H9 (cell line): ENCODE data around the gene PLD5. TPM values are rescaled to one million over a fixed set of nuclear protein-coding genes. Genes with fewer than 3 reads are reported as not detected.

Experiments used
- DNase-seq: peaks from one replicate; pipeline ENCODE4 v3.0.0-alpha.2; 2017
- H2AFZ ChIP-seq: one replicate; pipeline ENCODE4 v1.6.1; 2013; ENCODE audit warnings: mild to moderate bottlenecking, low read length, control low read depth, moderate library complexity
- H2AK5ac ChIP-seq: 2 replicates; pipeline ENCODE4 v1.6.1; 2013; ENCODE audit warnings: low read length, control low read depth, mixed read lengths; ENCODE audit not compliant: insufficient read length
- H2BK120ac ChIP-seq: one replicate; pipeline ENCODE4 v1.6.1; 2013; ENCODE audit warnings: low read depth, mild to moderate bottlenecking, low read length, control low read depth, inconsistent platforms; ENCODE audit not compliant: poor library complexity, severe bottlenecking
- H2BK12ac ChIP-seq: 2 replicates; pipeline ENCODE4 v1.6.1; 2013; ENCODE audit warnings: low read length, control low read depth, mixed read lengths, low read depth; ENCODE audit not compliant: insufficient read length
- H2BK15ac ChIP-seq: 2 replicates; pipeline ENCODE4 v1.6.1; 2013; ENCODE audit warnings: low read depth, low read length, control low read depth
- H2BK20ac ChIP-seq: one replicate; pipeline ENCODE4 v1.6.1; 2013; ENCODE audit warnings: low read depth, mild to moderate bottlenecking, low read length, control low read depth, inconsistent platforms; ENCODE audit not compliant: poor library complexity, severe bottlenecking
- H2BK5ac ChIP-seq: 2 replicates; pipeline ENCODE4 v1.6.1; 2013; ENCODE audit warnings: low read length, control low read depth, mixed read lengths; ENCODE audit not compliant: insufficient read length
- H3K14ac ChIP-seq: 2 replicates; pipeline ENCODE4 v1.6.1; 2013; ENCODE audit warnings: low read length, control low read depth; ENCODE audit not compliant: insufficient read depth
- H3K18ac ChIP-seq: 2 replicates; pipeline ENCODE4 v1.6.1; 2013; ENCODE audit warnings: low read depth, mild to moderate bottlenecking, mixed read lengths, low read length, control low read depth; ENCODE audit not compliant: insufficient read length
- H3K23ac ChIP-seq: 2 replicates; pipeline ENCODE4 v1.6.1; 2013; ENCODE audit warnings: low read length, control low read depth, mixed read lengths, low read depth; ENCODE audit not compliant: insufficient read length
- H3K23me2 ChIP-seq: 2 replicates; pipeline ENCODE4 v1.6.1; 2013; ENCODE audit warnings: low read depth, mild to moderate bottlenecking, mixed read lengths, low read length, control low read depth; ENCODE audit not compliant: insufficient read length, poor library complexity, severe bottlenecking
- H3K27ac ChIP-seq: 2 replicates; pipeline ENCODE4 v1.5.1; 2013; ENCODE audit warnings: low read length, control low read depth, mixed read lengths, low read depth; ENCODE audit not compliant: insufficient read length
- H3K27me3 ChIP-seq: 2 replicates; pipeline ENCODE4 v1.6.1; 2013; ENCODE audit warnings: low read length, control low read depth, inconsistent platforms; ENCODE audit not compliant: insufficient read depth
- H3K4ac ChIP-seq: 2 replicates; pipeline ENCODE4 v1.6.1; 2013; ENCODE audit warnings: low read depth, mild to moderate bottlenecking, control low read depth, inconsistent platforms, low read length, moderate library complexity
- H3K4me1 ChIP-seq: 2 replicates; pipeline ENCODE4 v1.6.1; 2013; ENCODE audit warnings: low read length, control low read depth, inconsistent platforms; ENCODE audit not compliant: insufficient read depth
- H3K4me2 ChIP-seq: 2 replicates; pipeline ENCODE4 v1.6.1; 2013; ENCODE audit warnings: low read length, control low read depth, mixed read lengths; ENCODE audit not compliant: insufficient read length, insufficient read depth
- H3K56ac ChIP-seq: 2 replicates; pipeline ENCODE4 v1.6.1; 2013; ENCODE audit warnings: low read depth, mild to moderate bottlenecking, mixed read lengths, low read length, control low read depth; ENCODE audit not compliant: insufficient read length
- H3K79me1 ChIP-seq: 2 replicates; pipeline ENCODE4 v1.6.1; 2013; ENCODE audit warnings: low read depth, mild to moderate bottlenecking, moderate library complexity, low read length, control low read depth, inconsistent platforms; ENCODE audit not compliant: insufficient read depth, poor library complexity, severe bottlenecking
- H3K79me2 ChIP-seq: 2 replicates; pipeline ENCODE4 v1.6.1; 2013; ENCODE audit warnings: low read length, control low read depth, inconsistent platforms; ENCODE audit not compliant: insufficient read depth
- H3K9ac ChIP-seq: 2 replicates; pipeline ENCODE4 v1.6.1; 2013; ENCODE audit warnings: low read length, control low read depth, mixed read lengths; ENCODE audit not compliant: insufficient read length; ENCODE audit errors: extremely low read depth
- H3K9me3 ChIP-seq: one replicate; pipeline ENCODE4 v1.6.1; 2013; ENCODE audit warnings: low read depth, low read length, inconsistent platforms; ENCODE audit not compliant: control insufficient read depth
- H3T11ph ChIP-seq: one replicate; pipeline ENCODE4 v1.6.1; 2013; ENCODE audit warnings: mild to moderate bottlenecking, low read length, control low read depth, inconsistent platforms
- H4K20me1 ChIP-seq: one replicate; pipeline ENCODE4 v1.6.1; 2013; ENCODE audit not compliant: control insufficient read depth, insufficient read length, insufficient read depth
- H4K5ac ChIP-seq: 2 replicates; pipeline ENCODE4 v1.6.1; 2013; ENCODE audit warnings: low read depth, mild to moderate bottlenecking, mixed read lengths, low read length, control low read depth; ENCODE audit not compliant: insufficient read length
- H4K8ac ChIP-seq: replicated peaks from 2 replicates; pipeline ENCODE4 v1.6.1; 2013; ENCODE audit warnings: low read length, control low read depth, mixed read lengths, low read depth; ENCODE audit not compliant: insufficient read length
- H4K91ac ChIP-seq: 2 replicates; pipeline ENCODE4 v1.6.1; 2013; ENCODE audit warnings: low read depth, mild to moderate bottlenecking, moderate library complexity, mixed read lengths, low read length, control low read depth; ENCODE audit not compliant: insufficient read length
- H3K27ac Mint-ChIP-seq, 3 experiments: 2 replicates in 2 of 3; 3 replicates in 1 of 3; pipeline ENCODE4 v1.8.0; 2020 to 2021; ENCODE audit warnings: mixed read lengths in 3 of 3, mild to moderate bottlenecking in 1 of 3, moderate library complexity in 1 of 3
- H3K27me3 Mint-ChIP-seq: 2 replicates; pipeline ENCODE4 v1.8.0; 2021; ENCODE audit warnings: low read depth, mild to moderate bottlenecking, moderate library complexity, mixed read lengths
- H3K36me3 Mint-ChIP-seq, 3 experiments: 2 replicates in 2 of 3; 3 replicates in 1 of 3; pipeline ENCODE4 v1.8.0; 2020 to 2021; ENCODE audit warnings: low read depth in 3 of 3, mixed read lengths in 3 of 3; ENCODE audit not compliant: insufficient read depth in 1 of 3
- H3K4me1 Mint-ChIP-seq, 2 experiments: 2 replicates each; pipeline ENCODE4 v1.8.0; 2020; ENCODE audit warnings: mixed read lengths in 2 of 2
- H3K4me3 Mint-ChIP-seq, 2 experiments: 2 replicates in 1 of 2; 3 replicates in 1 of 2; pipeline ENCODE4 v1.8.0; 2020 to 2021; ENCODE audit warnings: mild to moderate bottlenecking in 2 of 2, mixed read lengths in 2 of 2, moderate library complexity in 1 of 2
- H3K9me3 Mint-ChIP-seq, 2 experiments: 2 replicates in 1 of 2; 3 replicates in 1 of 2; pipeline ENCODE4 v1.8.0; 2020; ENCODE audit warnings: mild to moderate bottlenecking in 2 of 2, mixed read lengths in 2 of 2, moderate library complexity in 1 of 2
- CTCF ChIP-seq: fragments of 200-600 bp; sonication (generic); conservative IDR thresholded peaks from 3 replicates; pipeline ENCODE4 v1.8.0; 2021; ENCODE audit warnings: antibody characterized with exemption, mild to moderate bottlenecking
- total RNA-seq: library from RNA; stranded (reverse); gene quantifications from 2 replicates; pipeline ENCODE4 v1.2.1, GENCODE V29; 2021

Gene PLD5
- total RNA-seq, 1 experiment from 2014 or later, result 5.2 TPM

GRCh38 chr1:242411901-242412300, 112.6 kb downstream of the PLD5 start:
- H3K27ac Mint-ChIP-seq, result no peak overlapping the region
- Histone ChIP-seq H2AK5ac (no peak overlapping the region), H3K18ac (no peak overlapping the region), H3K4me1 (peaks cover 5% of the 10 kb centered on the region; the same call in 1 of the 2 replicates), H3K23ac (no peak overlapping the region), H3K27me3 (no peaks in the 10 kb centered on the region), H4K5ac (no peak overlapping the region), H3K79me1 (no peaks in the 10 kb centered on the region), H3K56ac (no peak overlapping the region), H2BK15ac (no peak overlapping the region), H3T11ph (no peak overlapping the region), H4K20me1 (no peaks in the 10 kb centered on the region), H4K8ac (no peak overlapping the region), H3K14ac (no peak overlapping the region), H2AFZ (no peak overlapping the region), H3K27ac (no peak overlapping the region), H3K9ac (no peak overlapping the region), H3K4ac (no peak overlapping the region), H2BK20ac (no peak overlapping the region), H3K9me3 (no peaks in the 10 kb centered on the region), H2BK5ac (no peak overlapping the region), H2BK120ac (no peak overlapping the region), H3K79me2 (no peaks in the 10 kb centered on the region), H2BK12ac (no peak overlapping the region), H4K91ac (no peak overlapping the region), H3K23me2 (no peaks in the 10 kb centered on the region), H3K4me2 (no peak overlapping the region)
- peaks cover 12 to 22% (median 12%) of the 10 kb centered on the region in 3 experiments; a peak in 6 of 7 replicates for H3K36me3 Mint-ChIP-seq
- H3K9me3 Mint-ChIP-seq, result peaks cover 12 to 18% of the 10 kb centered on the region in 2 experiments; a peak in 4 of 5 replicates
- no peak overlapping the region for H3K4me3 Mint-ChIP-seq
- no peaks in the 10 kb centered on the region for H3K27me3 Mint-ChIP-seq
- no peak for DNase-seq
- no peak for TF ChIP-seq CTCF
- peaks cover 23% of the 10 kb centered on the region in 2 experiments for H3K4me1 Mint-ChIP-seq
